ENCODE data around the gene MYO18A. TPM values are rescaled to one million over a fixed set of nuclear protein-coding genes. Genes with fewer than 3 reads are reported as not detected.
"Not testable (repeated sequence)": the region's sequence is repeated elsewhere in the genome, so short reads cannot be mapped to it uniquely, and the experiment has no call there.

Gene MYO18A
- total RNA-seq, 1 donor from 2014 or later: 465 TPM

- no peak overlapping the region for H3K27ac Mint-ChIP-seq (ENCODE audit: unreplicated experiment)
- H3K36me3 Mint-ChIP-seq (ENCODE audit: unreplicated experiment): no peaks in the 10 kb centered on the region
- H3K9me3 Mint-ChIP-seq (ENCODE audit: unreplicated experiment): peaks cover under 1% of the 10 kb centered on the region
- DNase-seq: no peak
- H3K4me3 Mint-ChIP-seq (ENCODE audit: unreplicated experiment): no peak overlapping the region
- H3K27me3 Mint-ChIP-seq (ENCODE audit: unreplicated experiment): no peaks in the 10 kb centered on the region
- H3K4me1 Mint-ChIP-seq (ENCODE audit: low read depth, unreplicated experiment): peaks cover 10% of the 10 kb centered on the region
- no peak for TF ChIP-seq CTCF (IDR thresholded peaks at IDR 0.05; ENCODE audit: partially characterized antibody, unreplicated experiment)
Observed at GRCh38 chr17:29169806-29170591, 10.2 kb downstream of the MYO18A start.

GRCh38 chr17:29168759-29169126 lies 11.5 kb downstream of the MYO18A start:
- not testable (repeated sequence) for H3K27me3 Mint-ChIP-seq (ENCODE audit: unreplicated experiment); H3K4me3 Mint-ChIP-seq (ENCODE audit: unreplicated experiment); H3K36me3 Mint-ChIP-seq (ENCODE audit: unreplicated experiment); H3K9me3 Mint-ChIP-seq (ENCODE audit: unreplicated experiment); DNase-seq; H3K27ac Mint-ChIP-seq (ENCODE audit: unreplicated experiment)
- peaks cover 20% of the 10 kb centered on the region for H3K4me1 Mint-ChIP-seq (ENCODE audit: low read depth, unreplicated experiment)

GRCh38 chr17:29168079-29168758 lies 12.0 kb downstream of the MYO18A start:
- Mint-ChIP-seq H3K9me3 (ENCODE audit: unreplicated experiment) (peaks cover 5% of the 10 kb centered on the region), H3K4me1 (ENCODE audit: low read depth, unreplicated experiment) (peaks cover 22% of the 10 kb centered on the region), H3K4me3 (ENCODE audit: unreplicated experiment) (peak overlapping the region; percentile 15), H3K27ac (ENCODE audit: unreplicated experiment) (no peak overlapping the region), H3K36me3 (ENCODE audit: unreplicated experiment) (no peaks in the 10 kb centered on the region), H3K27me3 (ENCODE audit: unreplicated experiment) (peaks cover 4% of the 10 kb centered on the region)
- no peak for TF ChIP-seq CTCF (IDR thresholded peaks at IDR 0.05; ENCODE audit: partially characterized antibody, unreplicated experiment)
- no peak for DNase-seq

- Mint-ChIP-seq H3K4me1 (ENCODE audit: low read depth, unreplicated experiment) (peaks cover 28% of the 10 kb centered on the region), H3K4me3 (ENCODE audit: unreplicated experiment) (peak overlapping the region; percentile 15), H3K36me3 (ENCODE audit: unreplicated experiment) (no peaks in the 10 kb centered on the region), H3K27ac (ENCODE audit: unreplicated experiment) (no peak overlapping the region), H3K27me3 (ENCODE audit: unreplicated experiment) (peaks cover 4% of the 10 kb centered on the region), H3K9me3 (ENCODE audit: unreplicated experiment) (peaks cover 9% of the 10 kb centered on the region)
- no peak for TF ChIP-seq CTCF (IDR thresholded peaks at IDR 0.05; ENCODE audit: partially characterized antibody, unreplicated experiment)
- DNase-seq: no peak
Observed at GRCh38 chr17:29167393-29168078, 12.7 kb downstream of the MYO18A start.

- DNase-seq: no peak
- no peak for TF ChIP-seq CTCF (IDR thresholded peaks at IDR 0.05; ENCODE audit: partially characterized antibody, unreplicated experiment)
- peaks cover 13% of the 10 kb centered on the region for H3K9me3 Mint-ChIP-seq (ENCODE audit: unreplicated experiment)
- peak overlapping the region; percentile 39 for H3K27ac Mint-ChIP-seq (ENCODE audit: unreplicated experiment)
- no peaks in the 10 kb centered on the region for H3K36me3 Mint-ChIP-seq (ENCODE audit: unreplicated experiment)
- H3K4me1 Mint-ChIP-seq (ENCODE audit: low read depth, unreplicated experiment): peaks cover 37% of the 10 kb centered on the region
- peaks cover 11% of the 10 kb centered on the region for H3K27me3 Mint-ChIP-seq (ENCODE audit: unreplicated experiment)
- no peak overlapping the region for H3K4me3 Mint-ChIP-seq (ENCODE audit: unreplicated experiment)
Observed at GRCh38 chr17:29166507-29166887, 13.7 kb downstream of the MYO18A start.

Measured in glutamatergic neuron (in vitro differentiated cells).